ENCODE measurements around the gene PRCC. TPM values are rescaled to one million over a fixed set of nuclear protein-coding genes. Genes with fewer than 3 reads are reported as not detected.

Gene PRCC
- total RNA-seq, 1 donor = 28.3 TPM

DNA sequence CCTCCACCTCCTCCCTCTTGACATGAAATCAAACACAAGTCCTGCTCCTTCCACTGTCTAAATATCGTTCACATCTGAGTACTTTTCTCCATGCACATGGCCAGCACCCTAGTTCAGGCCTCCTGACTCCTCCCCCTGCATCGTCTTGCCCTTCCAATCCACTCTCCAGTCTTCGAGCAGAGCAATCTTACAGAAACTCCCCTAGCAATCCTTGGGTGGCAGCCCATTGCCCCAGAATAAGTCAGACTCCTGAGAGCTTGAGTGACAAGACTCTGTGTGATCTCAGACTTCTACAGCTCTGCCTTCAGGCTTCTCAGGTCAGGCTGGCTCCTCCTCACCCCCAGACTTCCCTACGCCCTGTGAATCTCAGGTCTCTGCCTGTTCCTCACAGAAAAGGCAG is 43.8 kb downstream of the PRCC start:
- DNase-seq (ENCODE audit: low read depth) = no peak
- TF ChIP-seq, protein P1, sequence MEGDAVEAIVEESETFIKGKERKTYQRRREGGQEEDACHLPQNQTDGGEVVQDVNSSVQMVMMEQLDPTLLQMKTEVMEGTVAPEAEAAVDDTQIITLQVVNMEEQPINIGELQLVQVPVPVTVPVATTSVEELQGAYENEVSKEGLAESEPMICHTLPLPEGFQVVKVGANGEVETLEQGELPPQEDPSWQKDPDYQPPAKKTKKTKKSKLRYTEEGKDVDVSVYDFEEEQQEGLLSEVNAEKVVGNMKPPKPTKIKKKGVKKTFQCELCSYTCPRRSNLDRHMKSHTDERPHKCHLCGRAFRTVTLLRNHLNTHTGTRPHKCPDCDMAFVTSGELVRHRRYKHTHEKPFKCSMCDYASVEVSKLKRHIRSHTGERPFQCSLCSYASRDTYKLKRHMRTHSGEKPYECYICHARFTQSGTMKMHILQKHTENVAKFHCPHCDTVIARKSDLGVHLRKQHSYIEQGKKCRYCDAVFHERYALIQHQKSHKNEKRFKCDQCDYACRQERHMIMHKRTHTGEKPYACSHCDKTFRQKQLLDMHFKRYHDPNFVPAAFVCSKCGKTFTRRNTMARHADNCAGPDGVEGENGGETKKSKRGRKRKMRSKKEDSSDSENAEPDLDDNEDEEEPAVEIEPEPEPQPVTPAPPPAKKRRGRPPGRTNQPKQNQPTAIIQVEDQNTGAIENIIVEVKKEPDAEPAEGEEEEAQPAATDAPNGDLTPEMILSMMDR (IDR thresholded peaks at IDR 0.05; ENCODE audit: insufficient read depth, low read length) = no peak
- no peak overlapping the region for H3K4me3 ChIP-seq (ENCODE audit: low read depth, low read length)

- DNase-seq (ENCODE audit: low read depth) = no peak
- TF ChIP-seq, protein P1 (IDR thresholded peaks at IDR 0.05; ENCODE audit: insufficient read depth, low read length) = no peak
- no peak overlapping the region for H3K4me3 ChIP-seq (ENCODE audit: low read depth, low read length)
These were observed 45.1 kb downstream of the PRCC start for GRCh38 chr1:156812293-156812990.

GRCh38 chr1:156813298-156813697 is 46.0 kb downstream of the PRCC start:
- TF ChIP-seq, protein P1 (IDR thresholded peaks at IDR 0.05; ENCODE audit: insufficient read depth, low read length) = no peak
- DNase-seq (ENCODE audit: low read depth) = no peak
- H3K4me3 ChIP-seq (ENCODE audit: low read depth, low read length) = no peak overlapping the region

GRCh38 chr1:156813750-156814570 is 46.6 kb downstream of the PRCC start:
- H3K4me3 ChIP-seq (ENCODE audit: low read depth, low read length) = peak overlapping the region; percentile 31
- no peak for DNase-seq (ENCODE audit: low read depth)
- TF ChIP-seq, protein P1 (IDR thresholded peaks at IDR 0.05; ENCODE audit: insufficient read depth, low read length) = peak; percentile 61

- DNase-seq (ENCODE audit: low read depth) = no peak
- TF ChIP-seq, protein P1 (IDR thresholded peaks at IDR 0.05; ENCODE audit: insufficient read depth, low read length) = no peak
- H3K4me3 ChIP-seq (ENCODE audit: low read depth, low read length) = no peak overlapping the region
These were observed 47.4 kb downstream of the PRCC start for GRCh38 chr1:156814571-156815260.

DNA sequence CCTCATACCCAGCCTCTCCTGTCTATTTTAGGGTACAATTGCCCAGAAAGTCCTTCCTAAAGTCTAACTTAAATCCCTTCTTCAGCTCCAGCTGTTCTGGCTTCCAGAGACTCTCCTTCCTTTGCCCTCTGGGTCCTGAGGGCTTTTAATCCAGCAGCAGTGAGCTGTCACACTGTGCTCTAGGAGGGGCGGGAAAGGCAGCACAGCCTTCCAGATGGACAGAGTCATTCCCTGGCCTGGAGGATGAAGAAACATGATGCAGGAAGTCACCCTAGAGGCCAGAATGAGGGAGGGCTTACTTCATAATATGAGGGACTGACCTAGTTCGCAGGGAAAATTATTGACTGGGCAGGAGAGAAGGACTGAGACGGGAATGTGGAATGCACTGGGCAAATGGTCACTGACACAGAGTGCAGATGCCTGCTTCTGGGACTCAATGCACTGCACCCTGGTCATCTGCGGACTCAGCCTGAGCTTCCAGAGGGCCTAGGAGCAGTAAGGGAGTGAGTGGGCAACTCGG is 48.0 kb downstream of the PRCC start:
- no peak overlapping the region for H3K4me3 ChIP-seq (ENCODE audit: low read depth, low read length)

More for the DNA sequence above, 48.0 kb downstream of the PRCC start:
- peak; percentile 77 for DNase-seq (ENCODE audit: low read depth)
- TF ChIP-seq, protein P1 (IDR thresholded peaks at IDR 0.05; ENCODE audit: insufficient read depth, low read length) = peak; percentile 5
